ENCODE measurements around the gene CDC73.

- TF ChIP-seq CTCF (IDR thresholded peaks at IDR 0.05; ENCODE audit: low read depth, low read length, poor library complexity, severe bottlenecking) (no peak), EZH2phosphoT487 (IDR thresholded peaks at IDR 0.05; ENCODE audit: borderline replicate concordance, low read length) (no peak)
These were observed 100.3 kb downstream of the CDC73 start for GRCh38 chr1:193222056-193222615.
